Measurements from ENCODE around the gene CFAP206. TPM values are rescaled to one million over a fixed set of nuclear protein-coding genes. Genes with fewer than 3 reads are reported as not detected.
"Not testable (repeated sequence)": the region's sequence is repeated elsewhere in the genome, so short reads cannot be mapped to it uniquely, and the experiment has no call there.

The CFAP206 gene
- total RNA-seq, 1 experiment from 2014 or later, result 1.2 TPM

DNA sequence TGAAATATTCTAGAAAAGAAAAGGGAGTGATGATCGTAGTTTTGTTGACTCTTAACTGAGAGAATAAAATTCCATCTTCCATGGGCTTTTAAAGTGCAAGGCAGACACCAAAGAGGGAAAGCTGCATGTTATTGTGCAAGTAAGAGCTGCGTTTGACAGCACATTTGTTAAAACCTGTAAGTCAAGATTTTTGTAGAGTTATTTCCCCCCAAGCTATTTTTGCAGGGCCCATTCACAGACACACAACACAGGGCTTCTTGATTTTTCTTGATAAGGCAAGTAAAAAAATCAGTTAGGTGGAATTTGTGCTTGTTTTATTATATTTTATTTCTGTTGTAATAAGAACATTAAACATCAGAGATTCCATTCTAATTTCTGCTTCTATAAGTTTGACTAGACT lies 13.8 kb downstream of the CFAP206 start:
- DNase-seq (ENCODE audit: low read depth), result no peak

DNA sequence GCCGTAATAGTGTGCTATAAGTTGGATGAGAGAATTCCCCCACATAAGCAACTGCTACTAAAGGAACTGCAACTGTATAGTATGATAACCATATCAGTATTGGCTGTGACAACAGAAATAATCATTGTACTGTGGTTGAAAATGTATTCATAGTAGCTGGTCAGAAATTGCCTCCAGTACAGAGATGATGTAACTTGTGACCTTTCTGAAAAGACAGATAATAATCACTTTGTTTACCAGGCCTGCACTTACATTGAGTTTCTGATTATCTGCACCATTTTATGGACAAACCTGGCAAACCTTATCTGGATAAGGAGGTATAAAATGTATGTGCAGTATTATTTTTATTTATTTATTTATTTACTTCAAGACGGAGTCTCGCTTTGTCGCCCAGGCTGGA lies 19.0 kb downstream of the CFAP206 start:
- DNase-seq (ENCODE audit: low read depth), result no peak

DNA sequence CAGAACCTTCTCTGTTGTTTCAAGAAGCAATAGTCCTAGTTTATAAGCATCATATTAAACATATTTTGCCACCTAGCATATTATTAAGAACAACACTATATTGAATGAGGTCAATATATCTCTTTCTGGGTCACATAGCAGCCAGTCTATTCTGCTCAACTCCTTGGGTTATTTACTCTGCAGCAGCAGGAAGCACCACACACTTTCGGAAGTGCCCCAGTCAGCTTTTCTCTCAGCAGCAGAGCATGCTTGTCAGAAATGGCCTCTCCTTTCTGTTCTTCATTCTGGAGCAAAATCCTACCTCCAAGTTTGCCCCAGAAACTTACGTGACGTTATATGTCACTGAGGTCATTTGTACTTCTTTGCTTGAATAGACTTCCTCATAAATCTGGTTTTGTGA lies 22.7 kb downstream of the CFAP206 start:
- no peak for DNase-seq (ENCODE audit: low read depth)

DNA sequence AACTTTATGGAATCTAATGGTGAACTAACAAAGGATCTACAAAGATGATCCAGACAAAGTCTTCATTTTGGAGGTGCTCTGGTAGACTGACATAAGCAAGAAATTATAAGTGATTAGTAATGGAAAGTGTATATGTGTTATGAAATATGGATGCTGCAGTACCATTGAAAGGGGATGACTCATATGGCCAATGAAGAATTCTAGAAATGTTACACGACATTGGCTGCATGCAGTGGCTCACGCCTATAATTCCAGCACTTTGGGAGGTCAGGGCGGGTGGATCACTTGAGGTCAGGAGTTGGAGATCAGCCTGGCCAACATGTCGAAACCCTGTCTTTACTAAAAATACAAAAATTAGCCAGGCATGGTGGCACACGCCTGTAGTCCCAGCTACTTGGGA lies 23.5 kb downstream of the CFAP206 start:
- peak; percentile 4 for DNase-seq (ENCODE audit: low read depth)

DNA sequence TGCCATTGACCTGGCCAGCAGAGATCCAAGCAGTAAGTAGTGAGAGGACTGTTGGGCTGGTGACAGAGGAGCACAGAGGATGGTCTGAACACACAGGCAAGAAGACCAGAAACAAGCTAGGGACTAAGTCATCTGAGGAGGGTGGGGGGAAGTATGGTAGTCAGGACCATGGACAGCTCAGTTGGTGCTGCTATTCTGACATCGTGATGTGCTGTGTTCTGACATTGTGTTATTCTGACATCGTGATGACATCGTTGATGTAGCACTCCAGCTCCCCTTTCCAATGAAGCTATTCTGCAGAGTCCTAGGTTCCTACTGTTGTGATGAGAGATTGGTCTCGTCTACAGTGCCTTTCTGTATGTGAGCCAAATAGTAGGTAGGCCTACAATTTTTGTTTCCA lies 28.7 kb downstream of the CFAP206 start:
- DNase-seq (ENCODE audit: low read depth), result peak; percentile 43

DNA sequence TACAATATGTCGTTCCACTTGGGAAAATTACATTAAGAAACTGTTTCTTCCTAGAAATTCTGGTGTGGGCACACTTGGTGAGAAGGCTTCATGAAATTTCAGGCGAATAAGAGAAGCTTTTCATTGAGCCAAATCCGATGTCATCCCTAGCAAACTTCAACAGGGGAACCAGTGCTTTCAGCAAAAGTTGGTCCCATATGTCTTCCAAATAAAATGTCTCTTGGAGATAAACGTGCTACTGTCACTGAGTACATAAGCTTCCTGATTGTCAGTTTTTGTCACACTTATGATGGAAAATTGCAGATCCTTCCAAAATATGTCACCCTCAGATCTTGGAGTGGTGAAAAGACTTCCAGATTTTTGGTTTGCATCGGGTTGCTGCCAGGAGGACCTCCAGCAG lies 33.9 kb downstream of the CFAP206 start:
- DNase-seq (ENCODE audit: low read depth), result no peak

DNA sequence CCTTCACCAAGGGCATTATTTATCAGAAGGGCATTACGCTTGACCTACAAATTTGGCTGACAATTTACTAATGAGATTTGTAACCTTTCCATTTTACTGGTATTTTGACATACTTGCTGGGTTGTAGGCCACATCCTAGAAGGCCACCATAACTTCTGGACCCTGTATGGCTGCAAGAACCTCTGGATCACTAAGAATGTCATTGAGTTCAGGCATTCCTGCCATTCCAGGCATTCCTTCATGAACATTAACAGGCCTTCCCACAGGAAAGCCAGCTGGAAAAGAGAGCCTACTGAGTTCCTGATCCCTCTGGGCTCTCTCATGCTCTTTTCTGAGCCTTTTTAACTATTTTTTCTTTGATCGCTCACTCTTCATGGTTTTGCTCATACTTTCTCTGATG lies 36.6 kb downstream of the CFAP206 start:
- DNase-seq (ENCODE audit: low read depth), result no peak

DNA sequence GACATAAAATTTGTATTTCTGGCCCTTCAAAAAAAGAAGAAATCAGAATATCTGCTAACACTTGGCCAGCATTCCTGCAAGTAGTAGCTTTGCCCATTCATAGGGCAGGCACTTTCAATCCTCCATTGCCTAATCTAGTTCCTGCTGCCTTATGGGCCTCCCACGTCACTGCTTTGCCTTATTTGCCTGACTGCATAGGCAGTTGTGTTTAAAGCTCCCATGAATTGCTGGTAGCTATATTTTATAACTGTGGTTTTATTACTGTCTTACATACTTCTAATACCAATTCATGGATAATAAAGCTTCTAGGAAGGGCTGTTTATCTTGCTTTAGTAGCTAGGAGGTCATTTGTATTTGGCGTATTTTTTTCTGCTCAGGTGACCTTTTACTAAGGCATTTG lies 57.3 kb downstream of the CFAP206 start:
- DNase-seq (ENCODE audit: low read depth), result no peak

DNA sequence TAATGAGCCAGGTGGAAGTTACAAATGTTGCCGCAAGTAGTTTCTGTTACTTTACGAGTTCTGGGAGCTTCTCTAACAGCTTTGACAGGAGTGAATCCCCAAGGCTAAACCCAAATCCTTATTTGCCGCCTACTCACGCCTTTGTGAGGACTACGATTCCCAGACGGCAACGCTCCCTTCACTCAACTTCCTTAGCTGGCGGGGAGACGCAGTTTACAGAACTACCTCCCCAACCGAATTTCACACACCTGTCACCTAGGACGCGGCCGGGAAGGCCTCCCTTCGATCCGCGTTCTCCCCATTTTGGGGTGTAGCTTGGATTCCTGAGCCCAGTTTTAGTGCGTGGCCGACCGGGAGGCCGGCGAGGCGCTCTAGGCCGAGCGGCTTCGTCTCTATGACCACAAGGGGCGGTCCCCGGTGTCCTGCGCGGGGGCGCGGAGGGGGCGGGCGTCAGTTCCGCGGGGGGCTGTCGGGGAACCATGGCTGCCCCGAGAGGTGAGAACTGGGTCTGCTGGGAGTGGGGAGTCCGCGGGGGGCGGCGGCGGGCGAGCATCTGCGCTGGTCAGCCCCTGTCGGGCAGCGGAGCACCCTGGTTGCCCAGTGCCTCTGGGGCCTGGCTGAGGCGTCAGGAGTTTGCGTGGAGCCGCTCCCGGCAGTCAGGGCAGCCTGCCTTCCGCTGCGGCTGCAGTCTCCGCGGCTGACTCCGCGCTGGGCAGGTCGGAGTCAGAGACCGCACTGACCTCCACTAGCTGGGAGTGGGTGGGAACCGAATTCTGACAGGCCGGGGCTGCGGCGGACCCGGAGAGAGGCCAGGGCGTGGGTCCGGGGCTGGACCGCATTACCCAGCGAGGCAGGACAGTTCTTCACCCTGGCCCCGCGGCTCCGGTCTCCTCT lies 65.0 kb downstream of the CFAP206 start, which contains the start of gene SLC35A1:
Gene SLC35A1 (plus strand): TSS at position 450 of the 894 bp plus-strand sequence. CDS start 30 bp downstream, at position 480.
- peak; percentile 80 for DNase-seq (ENCODE audit: low read depth)

DNA sequence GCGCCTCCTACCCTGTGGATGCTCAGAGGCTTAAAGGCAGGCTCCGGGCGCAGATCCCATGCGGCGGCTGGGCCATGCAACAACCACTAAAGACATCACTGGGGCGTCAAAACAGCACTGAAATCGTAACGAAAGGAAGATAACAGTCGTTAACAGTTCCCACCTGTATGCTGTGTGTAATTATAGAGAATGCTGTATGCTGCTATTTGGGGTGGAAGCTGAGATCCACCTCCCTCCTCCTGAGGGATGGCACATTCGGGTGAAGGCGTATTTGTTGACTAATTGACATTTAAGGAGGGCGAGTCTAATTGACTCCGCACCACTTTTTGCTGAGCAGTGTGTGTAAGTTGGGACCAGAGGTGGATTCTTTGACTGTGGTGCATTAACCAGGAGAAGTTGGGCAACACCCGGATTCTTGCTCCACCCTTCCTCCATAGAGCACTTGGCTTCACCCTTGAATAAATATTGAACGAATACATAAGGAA lies 65.7 kb downstream of the CFAP206 start:
- peak; percentile 9 for DNase-seq (ENCODE audit: low read depth)

DNA sequence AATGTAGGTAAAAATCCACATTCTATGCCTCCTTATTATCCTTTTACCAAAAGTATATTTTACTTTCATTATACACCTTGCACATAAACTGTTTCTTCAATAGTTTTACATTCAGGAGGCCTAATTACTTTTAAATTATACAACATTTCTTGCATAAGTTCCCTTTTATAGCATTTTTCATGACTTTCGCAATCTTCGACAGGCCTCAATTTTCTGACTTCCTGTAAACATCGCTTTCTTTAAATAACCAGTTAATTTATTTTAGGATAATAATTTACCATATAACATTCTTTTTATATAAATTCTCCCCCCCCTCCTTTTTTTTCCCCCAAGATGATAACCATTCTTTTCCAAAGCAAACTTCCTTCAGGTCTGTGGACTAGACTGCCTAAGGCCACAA lies 74.2 kb downstream of the CFAP206 start:
- DNase-seq (ENCODE audit: low read depth), result no peak

DNA sequence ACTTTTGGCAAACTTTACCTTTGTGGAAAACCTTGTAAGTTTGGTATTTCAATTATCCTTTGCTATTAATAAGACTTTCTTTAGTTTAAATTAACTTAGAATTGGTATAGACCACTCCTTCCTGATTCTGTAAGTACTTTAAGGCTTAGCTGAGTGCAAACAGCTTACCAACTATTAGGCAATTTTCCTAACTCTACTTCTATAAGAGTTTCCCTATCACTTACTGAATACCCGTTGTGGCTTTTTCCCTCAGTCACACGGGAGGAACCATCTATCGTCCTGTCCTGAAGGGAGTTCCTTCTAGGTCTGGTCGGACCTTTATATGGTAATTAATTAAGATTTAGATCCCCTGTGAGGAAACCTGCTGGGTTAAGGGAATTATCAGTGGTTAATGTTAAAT lies 74.6 kb downstream of the CFAP206 start:
- no peak for DNase-seq (ENCODE audit: low read depth)

DNA sequence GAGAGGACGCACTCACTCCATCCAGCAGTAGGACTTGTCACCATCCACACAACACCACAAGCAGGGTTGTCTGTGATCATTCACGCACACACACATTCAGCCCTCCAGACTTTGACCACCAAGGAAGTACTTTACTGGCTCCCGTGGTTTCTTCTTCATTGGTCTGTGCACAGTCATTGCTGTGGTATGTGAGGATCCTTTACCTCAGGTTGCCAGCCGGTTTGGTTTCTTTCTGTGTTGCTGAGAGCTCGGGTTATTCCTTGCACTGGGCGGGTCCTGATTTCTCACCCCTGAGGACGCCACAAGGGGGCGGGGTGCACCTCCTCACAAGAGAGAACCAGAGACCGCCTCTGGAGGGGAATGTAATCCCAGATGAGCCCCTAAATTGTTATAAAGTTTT lies 76.2 kb downstream of the CFAP206 start:
- peak; percentile 57 for DNase-seq (ENCODE audit: low read depth)

DNA sequence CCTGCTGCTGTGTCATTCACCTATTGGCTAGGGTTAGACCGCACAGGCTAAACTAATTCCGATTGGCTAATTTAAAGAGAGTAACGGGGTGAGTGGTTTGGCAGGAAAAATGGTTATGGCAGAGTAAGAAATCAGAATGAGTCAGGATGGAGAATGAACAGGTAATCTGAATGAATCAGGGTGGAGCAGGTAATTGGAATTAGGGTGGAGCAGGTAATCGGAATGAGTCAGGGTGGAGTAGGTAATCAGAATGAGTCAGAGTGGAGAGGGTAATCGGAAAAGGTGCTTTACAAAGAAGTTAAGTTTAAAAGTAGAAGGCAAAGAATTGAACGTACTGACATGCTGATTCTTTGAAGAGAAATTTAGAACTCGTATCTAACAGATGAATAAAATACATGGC lies 76.7 kb downstream of the CFAP206 start:
- no peak for DNase-seq (ENCODE audit: low read depth)

DNA sequence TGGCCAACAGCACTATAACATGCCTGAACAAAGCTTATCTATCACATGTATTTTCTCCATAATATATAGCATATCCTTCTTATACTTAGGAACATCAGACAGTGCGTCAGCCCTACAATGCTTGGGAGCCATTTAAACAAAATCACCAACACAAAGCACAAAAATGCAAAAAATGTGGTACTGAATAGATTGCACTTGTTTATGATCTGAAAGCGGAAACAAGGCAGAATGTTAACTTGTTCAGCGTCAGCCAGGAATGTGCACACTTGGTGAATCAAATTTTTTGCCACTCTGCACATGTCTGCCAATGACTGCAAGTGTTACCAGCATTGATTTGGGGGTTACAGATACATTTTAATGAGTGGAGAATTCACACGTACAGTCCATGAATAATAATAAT lies 79.8 kb downstream of the CFAP206 start:
- DNase-seq (ENCODE audit: low read depth), result no peak

DNA sequence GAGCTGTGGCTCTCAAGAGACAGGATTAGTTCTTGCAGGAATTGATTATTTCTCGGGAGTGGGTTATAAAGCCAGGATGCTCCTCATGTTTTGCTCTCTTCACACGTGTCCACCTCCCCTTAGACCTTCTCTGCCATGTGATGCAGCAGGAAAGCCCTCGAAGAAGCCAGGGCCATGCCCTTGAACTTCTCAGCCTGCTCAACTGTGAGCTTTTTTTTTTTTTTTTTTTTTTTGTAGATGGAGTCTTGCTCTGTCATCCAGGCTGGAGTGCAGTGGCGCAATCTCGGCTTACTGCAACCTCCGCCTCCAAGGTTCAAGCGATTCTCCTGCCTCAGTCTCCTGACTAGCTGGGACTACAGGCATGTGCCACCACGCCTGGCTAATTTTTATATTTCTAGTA lies 81.6 kb downstream of the CFAP206 start:
- not testable (repeated sequence) for DNase-seq (ENCODE audit: low read depth)

DNA sequence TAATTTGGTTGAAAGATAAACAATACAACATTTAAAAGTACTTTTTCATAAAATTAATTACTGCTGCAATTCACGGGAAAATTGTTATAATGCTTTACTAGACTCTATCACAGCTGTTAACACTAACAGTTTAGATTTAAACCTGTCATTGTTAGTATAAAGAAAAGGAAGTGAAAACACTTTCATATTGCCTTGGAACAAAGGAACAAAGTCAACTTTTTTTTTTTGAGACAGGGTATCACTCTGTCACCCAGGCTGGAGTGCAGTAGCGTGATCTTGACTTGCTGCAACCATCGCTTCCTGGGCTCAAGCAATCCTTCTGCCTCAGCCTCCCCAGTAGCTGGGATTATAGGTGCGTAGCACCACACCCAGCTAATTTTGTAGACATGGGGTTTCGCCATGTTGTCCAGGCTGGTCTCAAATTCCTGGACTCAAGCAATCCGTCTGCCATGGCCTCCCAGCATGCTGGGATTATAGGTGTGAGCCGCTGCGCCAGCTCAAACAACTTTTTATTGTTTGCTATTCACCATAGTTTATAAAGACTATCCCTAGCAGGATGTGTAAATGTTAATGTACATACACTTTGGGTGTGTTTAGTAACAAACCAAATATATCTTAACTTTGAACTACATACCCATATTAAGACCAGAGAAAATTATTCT lies 87.1 kb downstream of the CFAP206 start:
- DNase-seq (ENCODE audit: low read depth), result no peak

DNA sequence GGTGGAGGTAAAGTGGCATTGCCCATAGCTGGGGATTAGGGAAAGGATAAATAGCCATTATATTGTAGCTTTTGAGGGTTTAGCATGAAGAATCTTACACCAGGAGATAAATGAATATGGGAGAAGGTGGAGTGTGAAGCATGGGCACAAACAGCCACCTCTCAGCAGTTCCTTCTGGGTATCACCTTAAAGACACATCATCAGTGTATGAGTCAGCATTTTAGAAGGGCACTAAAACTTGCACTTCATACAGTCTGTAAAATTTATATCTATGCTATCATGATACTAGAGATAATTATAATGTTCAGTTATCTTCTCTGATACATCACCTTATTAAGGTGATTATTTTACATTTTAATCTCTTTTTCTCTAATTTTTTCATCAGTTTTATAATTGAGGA lies 90.3 kb downstream of the CFAP206 start:
- DNase-seq (ENCODE audit: low read depth), result no peak

DNA sequence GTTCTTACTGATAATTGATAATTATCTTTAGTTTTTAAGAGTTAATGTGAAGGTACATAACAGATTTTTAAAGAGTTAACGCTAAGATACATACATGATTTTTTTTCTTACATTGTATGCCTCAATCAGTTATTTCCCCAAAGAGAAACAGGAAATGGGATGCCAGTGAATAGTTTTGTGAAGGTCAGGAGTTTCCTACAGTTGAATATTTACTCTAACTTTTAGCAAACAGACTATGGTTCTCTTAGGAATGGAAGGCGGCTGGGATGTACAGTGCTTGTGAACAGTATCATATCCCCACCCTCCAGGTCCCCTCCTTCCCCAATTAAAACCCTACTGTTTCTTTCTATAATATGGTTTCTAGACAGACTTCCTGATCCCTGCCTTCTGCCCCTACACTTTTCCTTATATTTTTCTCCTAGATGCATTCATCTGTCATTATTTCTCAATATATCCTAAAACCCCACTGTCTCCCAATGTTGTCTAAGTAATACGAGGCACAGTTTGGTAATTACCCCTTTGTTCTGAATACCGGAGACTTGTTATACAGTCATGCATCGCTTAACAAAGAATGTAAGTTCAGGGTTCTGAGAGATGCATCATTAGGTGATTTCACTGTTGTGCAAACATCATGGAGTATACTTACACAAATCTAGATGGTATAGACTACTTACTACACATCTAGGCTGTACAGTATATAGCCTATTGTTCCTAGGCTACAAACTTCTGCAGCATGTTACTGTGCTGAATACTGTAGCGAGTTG lies 94.2 kb downstream of the CFAP206 start:
- no peak for DNase-seq (ENCODE audit: low read depth)

DNA sequence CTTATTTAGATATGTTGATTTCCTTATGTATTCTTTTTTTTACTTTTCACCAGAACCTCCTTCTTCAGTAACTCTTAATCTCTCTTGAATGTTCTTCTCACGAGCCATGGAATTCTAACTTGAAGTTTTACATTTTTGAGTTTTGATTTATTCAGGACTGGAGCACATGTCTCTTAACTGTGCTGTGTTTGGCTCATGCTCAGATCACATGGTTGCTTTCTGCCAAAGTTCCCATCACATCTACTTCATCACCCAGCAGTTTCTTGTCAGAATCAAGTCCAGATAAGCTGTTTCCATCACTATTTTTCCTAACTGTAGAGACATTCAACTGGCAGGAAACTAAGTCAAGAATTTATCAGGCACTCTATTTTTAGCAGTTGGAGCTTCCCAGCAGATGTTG lies 96.7 kb downstream of the CFAP206 start:
- no peak for DNase-seq (ENCODE audit: low read depth)

Data from Daoy (cell line).